GM23248 (cell line): Measurements from ENCODE around the gene OBI1. TPM values are rescaled to one million over a fixed set of nuclear protein-coding genes. Genes with fewer than 3 reads are reported as not detected.
A peak's percentile ranks its signal among the peaks of the same experiment; 100 is the strongest.

ENCODE experiments used
- DNase-seq: peaks from one replicate; pipeline ENCODE4 v3.0.0-alpha.2; 2015
- H2AFZ ChIP-seq: fragments of 200-600 bp; sonication (generic); 2 replicates; pipeline ENCODE4 v1.6.1; 2016; ENCODE audit warnings: antibody characterized with exemption
- H3F3A ChIP-seq: fragments of 200-600 bp; sonication (generic); 2 replicates; pipeline ENCODE4 v1.6.1; 2016; ENCODE audit warnings: mild to moderate bottlenecking, antibody characterized with exemption, mixed run types; ENCODE audit not compliant: insufficient read depth
- H3K27ac ChIP-seq: fragments of 200-600 bp; sonication (generic); 2 replicates; pipeline ENCODE4 v1.5.1; 2016; ENCODE audit warnings: mild to moderate bottlenecking
- H3K27me3 ChIP-seq: fragments of 200-600 bp; sonication (generic); replicated peaks from 2 replicates; pipeline ENCODE4 v1.6.1; 2016; ENCODE audit warnings: mild to moderate bottlenecking; ENCODE audit not compliant: insufficient read depth
- H3K36me3 ChIP-seq: fragments of 200-600 bp; sonication (generic); 2 replicates; pipeline ENCODE4 v1.6.1; 2016; ENCODE audit warnings: low read depth, mild to moderate bottlenecking
- H3K4me1 ChIP-seq: fragments of 200-600 bp; sonication (generic); 2 replicates; pipeline ENCODE4 v1.6.1; 2016; ENCODE audit warnings: mild to moderate bottlenecking; ENCODE audit not compliant: insufficient read depth
- H3K4me2 ChIP-seq: fragments of 200-600 bp; sonication (generic); one replicate; pipeline ENCODE4 v1.6.1; 2016; ENCODE audit warnings: mild to moderate bottlenecking; ENCODE audit not compliant: unreplicated experiment
- H3K4me3 ChIP-seq: fragments of 200-600 bp; sonication (generic); 2 replicates; pipeline ENCODE4 v1.5.1; 2016; ENCODE audit warnings: mild to moderate bottlenecking
- H3K79me2 ChIP-seq: fragments of 200-600 bp; sonication (generic); 2 replicates; pipeline ENCODE4 v1.6.1; 2016; ENCODE audit warnings: mild to moderate bottlenecking; ENCODE audit not compliant: insufficient read depth
- H3K9ac ChIP-seq: fragments of 200-600 bp; sonication (generic); 2 replicates; pipeline ENCODE4 v1.6.1; 2016; ENCODE audit warnings: mild to moderate bottlenecking
- H3K9me2 ChIP-seq: fragments of 200-600 bp; sonication (generic); 2 replicates; pipeline ENCODE4 v1.6.1; 2016; ENCODE audit warnings: mixed run types, mild to moderate bottlenecking, moderate library complexity; ENCODE audit not compliant: insufficient read depth
- H3K9me3 ChIP-seq: fragments of 200-600 bp; sonication (generic); one replicate; pipeline ENCODE4 v1.6.1; 2017; ENCODE audit warnings: low read depth
- H4K20me1 ChIP-seq: fragments of 200-600 bp; sonication (generic); 2 replicates; pipeline ENCODE4 v1.6.0; 2016; ENCODE audit not compliant: insufficient read depth
- EZH2 ChIP-seq: fragments of 200-600 bp; sonication (generic); IDR thresholded peaks from 2 replicates; pipeline ENCODE4 v1.6.1; 2018; ENCODE audit warnings: antibody characterized with exemption, mild to moderate bottlenecking; ENCODE audit not compliant: insufficient read depth, poor library complexity, severe bottlenecking
- EZH2phosphoT487 ChIP-seq: fragments of 200-600 bp; sonication (generic); IDR thresholded peaks from 2 replicates; pipeline ENCODE4 v1.6.1; 2018; ENCODE audit warnings: antibody characterized with exemption, moderate library complexity, mild to moderate bottlenecking, low read depth; ENCODE audit not compliant: insufficient read depth
- WGBS, 2 experiments: methylation state at CpG; one replicate each; pipeline ENCODE4 v1.1.6; 2015 to 2017; ENCODE audit warnings: low lambda C conversion rate in 2 of 2, low coverage in 1 of 2; ENCODE audit errors: missing lambda C conversion rate in 2 of 2; 5-methylcytosine and 5-hydroxymethylcytosine counted together
- in situ Hi-C: fragments of 300-500 bp; cut with MboI; formaldehyde crosslinking; loops from 2 replicates; pipeline ENCODE4 v1.15.0; 2020
- polyA plus RNA-seq: library from polyadenylated mRNA; unstranded; fragments of >200 nt; fragmentation: Nextera tagmentation; extraction: Ambion mirVana; gene quantifications from 2 replicates; pipeline ENCODE4 v1.2.1, GENCODE V29; 2016
- total RNA-seq: library from RNA; depleted of rRNA; stranded (reverse); fragments of >200 nt; shearing (Covaris generic); gene quantifications from 2 replicates; pipeline ENCODE4 v1.2.3, GENCODE V29; 2014

Gene OBI1
- total and polyA plus RNA-seq, 2 experiments from 2014 or later: 7.9 to 10.6 TPM

DNA sequence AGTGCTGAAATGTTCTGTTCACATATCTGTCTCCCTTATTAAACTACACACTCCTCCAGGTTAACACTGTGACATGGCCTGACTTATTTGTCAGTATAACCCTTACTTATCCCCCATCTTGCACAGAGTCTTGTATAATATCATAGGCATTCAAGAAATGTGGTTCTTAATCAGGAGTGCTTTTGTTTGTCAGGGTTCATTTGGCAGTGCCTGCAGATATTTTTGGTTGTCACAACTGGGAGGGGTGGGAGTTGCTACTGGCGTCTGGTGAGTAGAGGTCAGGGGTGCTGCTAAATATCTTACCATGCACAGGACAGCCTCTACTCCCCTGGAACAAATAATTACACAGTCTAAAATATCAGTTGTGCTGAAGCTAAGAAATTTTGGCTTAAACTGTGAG, 20.4 kb upstream of the OBI1 start:
- Histone ChIP-seq H3K4me3 (no peak overlapping the region), H3K36me3 (no peaks in the 10 kb centered on the region), H3K9me2 (no peaks in the 10 kb centered on the region), H4K20me1 (no peaks in the 10 kb centered on the region), H3F3A (no peaks in the 10 kb centered on the region), H3K4me2 (no peak overlapping the region), H3K4me1 (no peaks in the 10 kb centered on the region), H3K9me3 (no peaks in the 10 kb centered on the region), H2AFZ (no peak overlapping the region), H3K27ac (no peak overlapping the region), H3K79me2 (no peaks in the 10 kb centered on the region), H3K27me3 (peaks cover 12% of the 10 kb centered on the region), H3K9ac (no peak overlapping the region)
- no peak for TF ChIP-seq EZH2phosphoT487
- TF ChIP-seq EZH2: no peak
- in situ Hi-C loops: no loop called here
- no peak for DNase-seq
- 62 to 73% methylated on average over 1 of the region's 1 CpG for WGBS, 2 experiments

DNA sequence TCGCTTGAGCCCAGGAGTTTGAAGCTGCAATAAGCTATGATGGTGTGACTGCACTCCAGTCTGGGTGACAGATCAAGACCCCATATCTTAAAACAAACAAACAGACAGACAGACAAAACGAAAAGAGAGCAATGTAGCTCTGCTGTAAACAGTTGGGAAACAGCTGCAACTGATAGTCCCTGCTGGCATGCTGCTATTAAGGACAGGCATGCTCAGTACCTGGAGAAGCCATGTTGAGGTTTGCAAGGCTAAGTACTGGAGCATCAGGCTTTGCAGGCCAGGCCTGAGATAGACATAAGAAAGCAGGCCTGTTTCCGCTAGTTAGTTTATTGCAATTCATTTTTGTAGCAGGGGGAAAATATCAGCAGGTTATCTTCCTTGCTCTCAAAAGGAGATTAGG, 16.2 kb upstream of the OBI1 start:
- 36% methylated on average over 3 of the region's 3 CpGs for WGBS, 2 experiments
- in situ Hi-C loops: no loop called here

DNA sequence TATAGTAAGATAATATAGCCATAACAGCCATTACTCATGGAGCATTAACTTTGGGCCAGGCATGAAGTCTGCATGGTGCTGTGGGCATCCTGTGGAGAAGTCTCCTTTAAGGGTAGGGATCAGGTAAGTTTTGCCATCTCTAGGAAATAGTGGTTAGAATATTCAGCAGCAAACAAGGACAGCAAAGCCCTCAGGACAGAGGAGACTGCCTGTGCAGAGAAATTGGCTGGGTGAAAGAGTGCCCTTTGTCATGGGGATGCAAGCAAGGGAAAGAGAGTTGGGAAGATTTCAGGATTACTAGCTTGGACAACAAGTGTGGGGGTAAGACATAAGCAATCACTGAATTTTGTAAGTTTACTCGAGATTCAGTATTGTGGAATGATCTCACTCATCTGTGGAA, 15.7 kb upstream of the OBI1 start:
- in situ Hi-C loops: no loop called here
- Histone ChIP-seq H3K9ac (no peak overlapping the region), H3K9me2 (no peaks in the 10 kb centered on the region), H3K4me3 (no peak overlapping the region), H3K27me3 (peaks cover 21% of the 10 kb centered on the region), H3K4me2 (no peak overlapping the region), H3K36me3 (no peaks in the 10 kb centered on the region), H3K4me1 (no peaks in the 10 kb centered on the region), H3K9me3 (no peaks in the 10 kb centered on the region), H2AFZ (no peak overlapping the region), H3F3A (no peaks in the 10 kb centered on the region), H3K27ac (no peak overlapping the region), H4K20me1 (no peaks in the 10 kb centered on the region), H3K79me2 (no peaks in the 10 kb centered on the region)
- DNase-seq: no peak
- TF ChIP-seq EZH2phosphoT487 (no peak), EZH2 (no peak)
- WGBS, 2 experiments: 0 to 13% methylated on average over 1 of the region's 1 CpG

More for the DNA sequence above, 16.2 kb upstream of the OBI1 start:
- Histone ChIP-seq H2AFZ (no peak overlapping the region), H3K9me3 (no peaks in the 10 kb centered on the region), H3K4me3 (no peak overlapping the region), H3K79me2 (no peaks in the 10 kb centered on the region), H3K36me3 (no peaks in the 10 kb centered on the region), H3F3A (no peaks in the 10 kb centered on the region), H3K4me2 (no peak overlapping the region), H3K27me3 (peaks cover 21% of the 10 kb centered on the region), H4K20me1 (no peaks in the 10 kb centered on the region), H3K9ac (no peak overlapping the region), H3K9me2 (no peaks in the 10 kb centered on the region), H3K27ac (no peak overlapping the region), H3K4me1 (no peaks in the 10 kb centered on the region)
- no peak for DNase-seq
- TF ChIP-seq EZH2: no peak

DNA sequence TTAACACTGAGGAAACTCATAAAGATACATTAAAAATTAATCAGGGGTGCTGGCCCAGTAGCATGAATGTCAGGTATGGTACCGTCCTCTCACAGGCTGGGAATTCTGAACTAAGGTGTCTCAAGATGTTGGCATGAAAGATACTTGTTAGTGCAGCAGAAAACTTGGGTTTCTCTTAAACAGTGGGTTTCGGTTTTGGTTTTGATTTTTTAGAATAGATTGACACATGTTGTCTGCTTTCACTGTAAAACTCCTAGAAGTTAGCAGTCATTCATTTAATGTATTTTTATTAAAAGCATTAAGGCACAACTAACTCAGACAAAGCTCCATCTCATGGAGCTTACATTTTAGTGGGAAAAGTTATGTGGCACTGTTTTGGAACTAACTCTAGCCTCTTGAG, 3.5 kb upstream of the OBI1 start:
- no peaks in the 10 kb centered on the region for H3K27me3 ChIP-seq
- no peaks in the 10 kb centered on the region for H4K20me1 ChIP-seq
- DNase-seq: no peak
- no peaks in the 10 kb centered on the region for H3K9me2 ChIP-seq
- no peak for TF ChIP-seq EZH2
- no peak for TF ChIP-seq EZH2phosphoT487
- H3K9ac ChIP-seq: no peak overlapping the region
- H3K36me3 ChIP-seq: no peaks in the 10 kb centered on the region
- no peak overlapping the region for H3K4me2 ChIP-seq
- no peak overlapping the region for H2AFZ ChIP-seq
- no peak overlapping the region for H3K4me3 ChIP-seq
- no peaks in the 10 kb centered on the region for H3K9me3 ChIP-seq
- H3K4me1 ChIP-seq: peaks cover 6% of the 10 kb centered on the region
- peaks cover 14% of the 10 kb centered on the region for H3K79me2 ChIP-seq
- in situ Hi-C loops: no loop called here
- H3F3A ChIP-seq: peaks cover 7% of the 10 kb centered on the region; the same call in 1 of the 2 replicates
- WGBS, 2 experiments: 54 to 55% methylated on average over 2 of the region's 2 CpGs
- H3K27ac ChIP-seq: no peak overlapping the region

DNA sequence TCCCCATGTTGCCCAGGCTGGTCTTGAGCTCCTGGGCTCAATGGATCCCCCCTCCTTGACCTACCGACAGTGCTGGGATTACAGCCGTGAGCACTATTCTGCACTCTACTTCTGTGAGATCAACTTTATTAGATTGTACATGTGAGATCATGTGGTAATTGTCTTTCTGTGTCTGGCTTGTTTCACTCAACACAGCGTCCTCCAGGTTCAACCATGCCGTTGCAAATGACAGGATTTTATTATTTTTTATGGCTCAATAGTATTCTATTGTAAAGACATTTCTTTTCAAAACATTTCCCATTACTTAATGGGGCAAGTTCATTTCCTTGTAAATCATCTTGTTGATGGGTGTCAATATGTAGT, 1.5 kb upstream of the OBI1 start:
- Histone ChIP-seq H3F3A (peaks cover 7% of the 10 kb centered on the region; the same call in 1 of the 2 replicates), H4K20me1 (no peaks in the 10 kb centered on the region), H3K27ac (no peak overlapping the region), H3K9me2 (no peaks in the 10 kb centered on the region), H3K36me3 (no peaks in the 10 kb centered on the region), H3K4me1 (peaks cover 11% of the 10 kb centered on the region), H3K27me3 (no peaks in the 10 kb centered on the region), H3K79me2 (peaks cover 32% of the 10 kb centered on the region), H3K9me3 (no peaks in the 10 kb centered on the region), H3K9ac (no peak overlapping the region), H3K4me3 (peak overlapping the region; percentile 91), H3K4me2 (peak overlapping the region; percentile 87), H2AFZ (peak overlapping the region; percentile 94)
- DNase-seq: no peak
- 74 to 79% methylated on average over 4 of the region's 4 CpGs for WGBS, 2 experiments
- TF ChIP-seq EZH2 (no peak), EZH2phosphoT487 (no peak)
- in situ Hi-C loops: no loop called here
